ENCODE data around the gene ZSWIM4.
"Not testable (repeated sequence)": the region's sequence is repeated elsewhere in the genome, so short reads cannot be mapped to it uniquely, and the experiment has no call there.

Gene ZSWIM4

DNA sequence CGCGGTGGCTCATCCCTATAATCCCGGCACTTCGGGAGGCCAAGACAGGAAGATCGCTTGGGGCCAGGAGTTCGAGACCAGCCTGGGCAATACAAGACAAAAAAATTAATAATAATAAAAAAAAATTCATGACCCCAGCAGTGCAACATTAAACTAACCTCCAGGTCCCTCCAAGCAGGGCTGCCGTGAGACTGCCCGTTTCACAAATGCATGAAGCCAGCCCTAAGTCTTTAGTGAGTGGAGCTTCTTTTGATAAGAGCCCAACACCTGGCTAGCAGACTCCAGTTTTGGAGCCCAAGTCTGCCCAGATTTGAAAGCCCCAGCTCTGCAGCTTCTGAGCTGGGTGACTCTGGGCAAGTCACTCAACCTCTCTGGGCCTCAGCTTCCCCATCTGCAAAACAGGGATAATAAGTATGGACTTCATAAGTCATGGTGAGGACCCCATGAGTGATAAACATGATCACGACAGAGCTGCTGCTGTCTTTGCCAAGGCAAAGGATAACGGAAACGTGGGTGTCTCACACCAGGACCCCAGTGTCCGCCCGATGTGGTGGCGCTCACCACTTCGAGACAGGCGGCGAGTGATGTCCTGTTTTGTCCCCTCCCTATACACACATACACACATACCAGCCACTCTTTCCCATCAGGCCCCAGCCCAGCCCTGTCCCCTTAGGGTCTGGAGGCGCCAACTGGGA is 43.3 kb downstream of the ZSWIM4 start:
- DNase-seq = no peak

DNA sequence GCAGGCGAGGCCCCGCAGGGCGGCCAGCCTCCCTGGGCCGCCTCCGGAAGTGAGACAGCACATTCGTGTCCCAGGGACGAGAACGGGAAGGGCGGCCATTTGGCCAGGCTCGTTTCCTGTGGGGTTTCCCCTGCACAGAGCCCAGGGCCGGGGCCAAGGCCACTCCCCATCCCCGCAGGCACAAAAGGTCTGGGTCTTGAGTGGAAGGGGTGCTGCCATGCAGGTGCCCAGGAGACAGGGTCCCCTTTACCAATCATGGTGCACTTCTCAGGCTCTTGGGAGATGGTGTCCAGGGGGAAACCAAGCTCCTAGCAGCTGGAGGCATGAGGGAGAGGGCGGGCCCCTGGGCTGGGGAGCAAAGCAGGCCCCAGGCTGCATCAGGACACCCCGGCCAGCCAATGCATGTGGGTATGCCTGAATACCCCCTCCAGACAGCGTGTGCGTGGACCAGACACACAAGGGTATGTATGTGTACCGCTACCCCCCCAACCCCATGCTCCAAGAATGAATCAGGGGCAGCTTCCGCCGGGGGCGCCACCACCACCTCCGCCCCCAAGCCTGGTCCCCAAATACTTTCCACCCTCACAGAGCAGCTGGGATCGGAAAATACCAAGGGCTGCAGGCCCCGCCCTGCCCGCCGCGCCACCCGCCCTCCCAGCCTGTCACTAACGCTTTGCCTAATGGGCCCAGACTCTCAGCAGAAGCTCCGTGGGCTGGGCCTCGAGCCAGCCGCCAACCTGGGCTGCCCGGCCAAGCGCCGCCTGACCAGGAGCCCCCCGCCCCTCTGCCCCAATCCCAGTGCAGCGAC is 44.1 kb downstream of the ZSWIM4 start:
- peak; percentile 82 for DNase-seq

- no peak for DNase-seq
Observed at GRCh38 chr19:13839938-13840304, 44.7 kb downstream of the ZSWIM4 start.

DNA sequence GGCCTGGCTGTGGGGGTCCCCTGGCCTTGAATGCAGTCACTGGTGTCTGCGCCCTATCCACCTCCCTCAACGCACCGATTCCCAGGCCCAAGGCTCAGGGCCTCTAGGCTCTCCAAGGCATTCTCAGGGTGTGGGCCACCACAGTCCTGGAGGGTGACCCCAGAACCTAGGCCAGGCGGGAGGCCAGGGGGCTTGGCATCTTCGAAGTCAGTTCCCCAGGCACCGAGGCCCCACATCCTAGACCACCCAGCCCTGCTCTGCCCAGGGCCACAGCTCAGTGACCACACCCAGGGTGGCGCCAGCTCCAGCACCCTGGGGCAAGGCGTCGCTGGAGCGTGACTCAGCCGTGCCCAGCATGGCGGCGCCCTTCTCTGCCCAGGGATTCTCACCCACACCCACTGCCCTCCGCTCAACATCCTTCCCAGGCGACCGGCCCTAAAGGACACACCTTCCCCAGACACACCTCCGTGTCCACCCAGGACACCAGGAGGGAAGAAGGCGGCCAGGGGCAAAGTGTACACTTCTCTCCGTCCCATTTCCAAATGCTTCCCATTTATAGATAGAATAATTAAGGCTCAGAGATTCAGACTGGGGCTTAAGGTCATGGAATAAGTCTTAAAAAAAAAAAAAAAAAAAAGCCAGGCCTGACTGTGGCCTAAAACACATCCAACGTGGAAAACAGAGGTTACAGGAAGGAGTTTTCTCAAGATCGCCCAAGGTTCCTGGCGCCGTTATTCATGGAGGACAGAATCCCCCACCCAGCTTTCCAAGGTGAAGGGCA is 45.3 kb downstream of the ZSWIM4 start:
- DNase-seq = no peak

GRCh38 chr19:13841086-13841961 is 46.1 kb downstream of the ZSWIM4 start:
- no peak for DNase-seq

DNA sequence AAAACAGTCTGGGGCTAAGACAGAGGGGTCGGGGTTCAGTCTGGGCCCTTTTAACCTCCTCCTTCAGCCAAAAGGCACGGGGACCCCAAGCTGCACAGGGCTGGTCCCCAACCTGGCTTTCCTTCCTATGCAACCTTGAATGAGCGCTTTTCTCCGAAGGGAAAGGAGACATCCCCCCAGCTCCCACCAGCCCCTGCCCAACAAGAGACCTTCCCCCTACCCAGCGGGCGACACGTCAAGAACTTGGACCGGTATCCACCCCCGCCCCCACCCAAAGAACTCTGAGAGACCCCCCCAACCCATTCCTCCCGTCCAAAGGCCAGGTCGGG is 46.7 kb downstream of the ZSWIM4 start:
- no peak for DNase-seq

GRCh38 chr19:13842291-13843103 is 47.3 kb downstream of the ZSWIM4 start:
- DNase-seq = peak; percentile 58

DNA sequence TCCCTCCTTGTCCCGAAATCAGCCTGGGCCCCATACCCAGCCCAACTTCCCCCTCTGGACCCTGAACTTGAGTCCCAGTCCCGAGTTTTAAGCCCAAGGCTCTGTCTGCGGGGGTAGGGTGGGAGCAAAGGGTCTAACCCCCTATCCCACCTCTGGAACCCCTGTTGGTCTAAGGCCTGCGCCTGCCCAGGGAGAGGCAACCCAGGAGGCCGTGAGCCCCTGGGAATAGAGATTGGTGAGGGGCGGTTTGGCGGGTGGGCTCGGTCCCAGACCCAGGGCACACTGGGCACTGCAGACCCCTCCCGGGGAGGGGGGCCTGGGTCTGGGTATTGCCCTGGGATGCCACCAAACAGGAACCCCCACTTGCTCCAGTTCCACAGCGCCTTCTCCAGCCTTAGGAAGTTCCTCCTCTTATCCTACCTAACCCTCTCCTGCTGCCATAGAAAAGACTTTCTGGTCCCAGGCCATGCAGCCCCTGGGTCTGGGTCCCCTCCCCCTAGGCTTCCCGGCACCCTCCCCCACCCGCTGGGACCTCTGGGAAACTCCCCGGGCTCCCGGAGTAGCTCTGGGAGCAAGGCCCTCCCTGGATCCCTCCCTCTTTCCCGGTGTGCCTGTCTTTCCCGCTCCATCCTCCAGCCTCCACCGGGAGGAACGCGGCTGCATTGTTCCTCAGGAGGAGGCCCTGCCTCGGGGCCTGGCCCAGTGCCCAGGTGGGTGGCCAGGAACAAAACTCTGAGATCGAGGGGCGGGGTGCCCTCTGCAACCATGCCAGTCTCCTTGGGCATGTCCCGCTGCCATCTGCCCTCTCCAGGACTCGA is 48.1 kb downstream of the ZSWIM4 start:
- no peak for DNase-seq

DNA sequence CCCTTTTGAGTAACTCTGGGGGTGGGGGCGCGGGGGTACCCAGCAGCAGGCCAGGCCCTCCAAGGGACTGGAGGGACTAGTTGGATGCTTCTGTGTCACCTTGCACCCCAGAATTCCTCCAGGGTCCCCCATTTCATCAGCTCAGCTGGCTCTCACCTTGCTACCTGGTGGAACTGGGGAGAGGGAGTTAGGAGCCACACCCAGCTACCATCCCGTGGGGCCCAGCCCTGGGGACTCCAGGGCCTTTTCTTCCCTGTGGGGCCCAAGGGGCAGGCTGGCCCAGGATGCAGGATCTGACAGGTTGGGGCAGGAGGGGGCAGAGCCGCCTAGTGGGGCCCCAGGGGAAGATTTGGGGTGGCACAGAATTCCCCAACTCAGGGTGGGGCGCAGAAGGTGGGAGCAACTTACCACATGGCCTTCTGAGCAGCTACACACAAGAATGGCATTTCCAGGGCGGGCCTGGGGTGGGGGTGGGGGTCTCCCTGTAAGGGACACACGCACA is 48.9 kb downstream of the ZSWIM4 start:
- DNase-seq = no peak

- DNase-seq = peak; percentile 94
Observed at GRCh38 chr19:13846557-13847406, 51.5 kb downstream of the ZSWIM4 start.

DNA sequence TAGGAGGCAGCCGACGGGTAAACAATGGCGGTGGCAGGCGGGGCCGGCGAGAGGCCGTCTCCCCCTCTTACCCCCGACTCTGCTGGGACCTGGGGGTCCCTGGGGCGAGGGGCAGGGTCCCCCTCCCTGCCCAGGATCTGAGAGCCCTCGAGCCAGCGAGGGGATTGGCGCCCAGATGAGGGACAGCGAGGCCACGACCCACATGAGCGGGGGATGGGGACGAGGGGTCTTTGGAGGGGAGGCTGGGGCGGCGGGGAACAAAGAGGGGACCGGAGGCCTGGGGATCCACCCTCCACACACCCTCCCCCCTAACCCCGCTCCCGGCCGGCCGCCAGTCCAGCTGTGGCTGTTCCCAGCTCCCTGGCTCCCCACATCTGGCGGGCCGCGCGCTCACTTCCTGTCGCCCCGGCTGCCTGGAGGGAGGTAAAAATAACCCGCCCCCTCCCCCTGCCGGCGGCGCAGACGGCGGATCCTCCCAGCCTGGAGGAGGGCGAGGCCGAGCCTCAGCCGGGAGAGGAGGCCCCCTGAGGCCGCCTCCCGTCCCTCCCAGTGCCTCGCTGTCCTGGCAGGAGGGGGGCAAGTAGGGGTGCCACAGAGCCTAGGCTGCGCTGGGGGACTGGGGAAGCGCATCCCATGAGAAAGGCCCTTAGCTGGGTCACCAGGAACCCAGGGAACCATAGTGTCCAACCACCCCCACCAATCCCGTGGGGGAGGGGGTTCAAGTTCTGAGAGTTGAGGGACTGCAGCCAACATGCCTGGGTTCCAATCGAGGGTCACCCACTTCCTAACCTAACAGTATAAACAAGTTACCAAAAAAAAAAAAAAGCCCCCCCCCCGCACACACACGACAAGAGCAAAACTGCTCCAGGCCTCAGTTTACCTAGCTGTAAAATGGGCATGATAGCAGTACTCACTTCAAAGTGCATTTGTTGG is 52.4 kb downstream of the ZSWIM4 start:
- DNase-seq = peak; percentile 72

DNA sequence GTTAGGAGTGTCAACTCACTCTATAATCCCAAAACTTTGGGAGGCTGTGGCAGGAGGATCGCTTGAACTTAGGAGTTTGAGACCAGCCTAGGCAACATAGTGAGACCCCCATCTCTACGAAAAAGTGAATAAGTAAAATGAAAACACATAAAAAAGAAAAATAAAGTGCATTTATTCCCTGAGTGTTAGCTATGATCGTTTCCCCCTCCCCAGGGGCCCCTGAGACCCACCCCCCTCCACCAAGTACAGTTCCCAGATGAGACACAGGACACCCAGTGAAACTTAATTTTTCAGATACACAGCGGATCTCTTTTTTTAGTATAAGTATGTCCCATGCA is 53.1 kb downstream of the ZSWIM4 start:
- no peak for DNase-seq

DNA sequence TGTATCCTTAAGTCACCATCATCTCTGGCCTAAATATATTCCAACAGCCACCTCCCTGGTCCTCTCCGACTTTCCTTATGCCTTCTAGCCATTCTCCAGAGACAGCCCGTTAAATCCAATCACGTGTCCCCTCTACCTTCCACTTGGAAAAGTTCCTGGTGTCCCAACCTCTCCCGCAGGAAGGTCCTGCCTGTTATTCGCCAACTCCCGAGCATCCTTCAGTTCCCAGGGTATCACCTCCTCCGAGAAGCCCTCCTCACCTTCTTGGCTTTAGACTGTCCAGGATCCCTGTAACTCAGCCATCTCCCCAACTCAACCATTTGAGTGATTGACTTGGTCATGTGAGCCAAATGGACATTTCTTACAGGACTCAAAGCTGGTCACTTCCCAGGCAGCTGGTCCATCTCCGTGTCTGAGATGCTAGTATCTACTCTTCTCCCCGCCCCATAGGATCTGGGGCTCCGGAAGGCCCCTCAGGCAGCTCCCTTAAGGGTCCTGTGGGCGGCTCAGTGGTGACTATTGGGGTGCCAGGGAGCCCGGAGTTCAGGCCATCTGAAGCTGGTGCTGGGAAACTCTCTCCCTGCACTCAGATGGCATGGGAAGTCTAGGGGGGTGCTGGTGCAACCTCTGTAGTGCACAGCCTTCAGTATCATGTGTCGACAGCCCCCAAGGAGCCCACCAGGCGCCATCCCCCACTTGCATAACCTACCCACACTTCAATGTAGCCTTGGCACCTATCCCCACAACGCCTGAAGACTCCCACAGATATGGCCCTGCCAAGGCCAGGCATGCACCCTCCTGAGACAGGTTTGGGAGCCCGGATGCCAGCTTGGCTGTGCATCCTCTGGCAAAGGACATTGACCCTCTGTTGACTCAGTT is 53.8 kb downstream of the ZSWIM4 start:
- no peak for DNase-seq

DNA sequence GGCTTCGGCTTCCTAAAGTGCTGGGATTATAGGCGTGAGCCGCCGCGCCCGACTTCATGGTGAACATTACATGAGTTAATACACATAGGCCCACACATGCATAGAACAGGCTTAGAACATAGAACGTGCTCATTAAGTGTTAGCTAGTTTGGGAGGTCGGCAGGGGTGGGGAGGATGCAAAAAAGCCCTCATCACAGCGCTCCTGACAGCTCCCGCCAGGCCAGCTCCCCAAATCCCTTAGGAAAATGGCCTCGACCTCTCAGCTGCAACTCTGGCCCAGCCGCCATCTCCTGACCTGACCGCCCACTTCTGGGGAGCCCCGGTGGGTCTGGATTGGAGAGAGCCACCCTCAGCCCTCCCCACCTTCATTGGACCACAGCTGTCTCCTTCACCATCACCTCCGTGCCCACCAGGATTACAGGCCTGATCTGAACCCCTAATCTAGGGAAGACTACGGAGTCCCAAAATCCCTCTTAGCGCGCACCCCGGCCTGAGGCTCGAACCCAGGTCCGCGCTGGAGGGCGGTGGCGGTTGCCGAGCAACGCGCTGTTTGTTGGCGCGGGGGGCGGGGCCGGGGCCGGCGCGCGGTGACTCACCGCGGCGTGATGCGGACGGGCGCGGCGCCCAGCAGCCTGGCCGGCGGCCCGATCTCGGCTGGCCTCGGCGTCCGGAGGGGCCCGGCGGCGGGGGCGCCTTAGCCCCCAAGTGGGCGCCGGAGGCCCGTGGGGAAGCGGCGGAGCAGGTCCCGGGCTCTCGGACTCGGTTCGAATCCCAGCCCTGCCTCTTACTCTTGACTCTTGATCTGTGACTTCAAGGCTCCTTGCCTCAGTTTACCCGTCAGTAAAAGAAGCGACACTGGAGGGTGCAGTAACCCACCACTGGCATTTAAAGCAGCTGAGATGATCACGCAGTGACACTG is 55.0 kb downstream of the ZSWIM4 start:
- peak; percentile 54 for DNase-seq

- peak; percentile 66 for DNase-seq
Observed at GRCh38 chr19:13850910-13851733, 55.9 kb downstream of the ZSWIM4 start.

DNA sequence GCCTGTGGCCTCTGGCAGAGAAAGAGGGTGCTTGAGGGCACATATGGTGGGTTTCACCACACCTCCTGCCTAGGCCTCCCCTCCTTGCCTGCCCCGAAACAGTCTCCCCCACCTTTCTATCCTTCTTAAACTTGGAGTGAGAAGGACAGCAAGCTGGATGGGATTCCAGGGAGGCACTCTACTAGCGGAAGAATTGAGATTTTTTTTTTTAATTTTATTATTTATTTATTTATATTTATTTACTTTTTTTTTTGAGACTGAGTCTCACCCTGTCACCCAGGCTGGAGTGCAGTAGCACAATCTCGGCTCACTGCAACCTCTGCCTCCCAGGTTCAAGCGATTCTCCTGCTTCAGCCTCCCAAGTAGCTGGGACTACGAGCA is 56.5 kb downstream of the ZSWIM4 start:
- not testable (repeated sequence) for DNase-seq
